ENCODE measurements around the gene FRMD8. TPM values are rescaled to one million over a fixed set of nuclear protein-coding genes. Genes with fewer than 3 reads are reported as not detected.

FRMD8 gene
- total and polyA plus RNA-seq, 9 of the 15 experiments (the other 6 are each of a cell fraction or from before 2014, with no cell fraction given) = 4.5 to 54.5 (median 15.8) TPM

- TF ChIP-seq ZSCAN32 (CRISPR knock-in tag; IDR thresholded peaks at IDR 0.05) (peak; percentile 78), ZNF778 (CRISPR knock-in tag; IDR thresholded peaks at IDR 0.05) (no peak), MED1 (CRISPR knock-in tag; IDR thresholded peaks at IDR 0.05; ENCODE audit: borderline replicate concordance) (peak; percentile 80; the same call in 1 of the 2 replicates), HMGXB4 (CRISPR knock-in tag; IDR thresholded peaks at IDR 0.05) (peak; percentile 29; the same call in 1 of the 2 replicates), CUX1 (CRISPR knock-in tag; IDR thresholded peaks at IDR 0.05) (0 out of 2 replicates have a peak, but pooled peaks have one; percentile 0), HCFC1 (IDR thresholded peaks at IDR 0.05; ENCODE audit: low read depth, low read length) (no peak), AFF4 (CRISPR knock-in tag; IDR thresholded peaks at IDR 0.05) (no peak; the same call in 1 of the 2 replicates), ZBTB43 (CRISPR knock-in tag; IDR thresholded peaks at IDR 0.05) (no peak), SRF (CRISPR knock-in tag; IDR thresholded peaks at IDR 0.05) (peak in 1 of 2 experiments; percentile 32; a peak in 1 of 4 replicates), KDM5B (IDR thresholded peaks at IDR 0.05; ENCODE audit: insufficient replicate concordance, low read depth, low read length) (peak; percentile 82)
- TF ChIP-seq, protein P1, sequence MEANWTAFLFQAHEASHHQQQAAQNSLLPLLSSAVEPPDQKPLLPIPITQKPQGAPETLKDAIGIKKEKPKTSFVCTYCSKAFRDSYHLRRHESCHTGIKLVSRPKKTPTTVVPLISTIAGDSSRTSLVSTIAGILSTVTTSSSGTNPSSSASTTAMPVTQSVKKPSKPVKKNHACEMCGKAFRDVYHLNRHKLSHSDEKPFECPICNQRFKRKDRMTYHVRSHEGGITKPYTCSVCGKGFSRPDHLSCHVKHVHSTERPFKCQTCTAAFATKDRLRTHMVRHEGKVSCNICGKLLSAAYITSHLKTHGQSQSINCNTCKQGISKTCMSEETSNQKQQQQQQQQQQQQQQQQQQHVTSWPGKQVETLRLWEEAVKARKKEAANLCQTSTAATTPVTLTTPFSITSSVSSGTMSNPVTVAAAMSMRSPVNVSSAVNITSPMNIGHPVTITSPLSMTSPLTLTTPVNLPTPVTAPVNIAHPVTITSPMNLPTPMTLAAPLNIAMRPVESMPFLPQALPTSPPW (CRISPR knock-in tag; IDR thresholded peaks at IDR 0.05) = no peak
These were observed 41.5 kb downstream of the FRMD8 start (continued) for GRCh38 chr11:65427691-65428577.

Measured in K562 (cell line).